Suprapubic skin (tissue), 4 donors: Measurements from ENCODE around the gene EML3. TPM values are rescaled to one million over a fixed set of nuclear protein-coding genes. Genes with fewer than 3 reads are reported as not detected.
A peak's percentile ranks its signal among the peaks of the same experiment; 100 is the strongest.
"Not testable (repeated sequence)": the region's sequence is repeated elsewhere in the genome, so short reads cannot be mapped to it uniquely, and the experiment has no call there.

Experiments
- DNase-seq, 2 donors: peaks; one replicate each; pipeline ENCODE4 v3.0.0-alpha.2; 2019; ENCODE audit warnings: low spot score in 2 of 2
- H3K27ac ChIP-seq: fragments of 200-600 bp; sonication (generic); one replicate; pipeline ENCODE4 v1.5.1; 2019
- H3K27me3 ChIP-seq: fragments of 200-600 bp; sonication (generic); one replicate; pipeline ENCODE4 v1.5.1; 2019
- H3K36me3 ChIP-seq: fragments of 200-600 bp; sonication (generic); one replicate; pipeline ENCODE4 v1.5.1; 2019
- H3K4me1 ChIP-seq: fragments of 200-600 bp; sonication (generic); one replicate; pipeline ENCODE4 v1.5.1; 2019
- H3K4me3 ChIP-seq: fragments of 200-600 bp; sonication (generic); one replicate; pipeline ENCODE4 v1.5.1; 2019; ENCODE audit warnings: mild to moderate bottlenecking
- H3K9me3 ChIP-seq: fragments of 200-600 bp; sonication (generic); one replicate; pipeline ENCODE4 v1.5.1; 2019
- EP300 ChIP-seq: sonication (generic); formaldehyde crosslinking; IDR thresholded peaks from one replicate; pipeline ENCODE4 v1.6.1; 2017; ENCODE audit warnings: antibody characterized with exemption
- POLR2A ChIP-seq, 2 donors: fragments of 450-650 bp; IDR thresholded peaks; one replicate each; pipeline ENCODE4 v1.6.1; 2017; ENCODE audit warnings: antibody characterized with exemption in 2 of 2, mild to moderate bottlenecking in 2 of 2, moderate library complexity in 2 of 2
- POLR2AphosphoS5 ChIP-seq, 3 donors: sonication (generic); formaldehyde crosslinking; IDR thresholded peaks; one replicate each; pipeline ENCODE4 v1.6.1; 2017; ENCODE audit warnings: antibody characterized with exemption in 3 of 3
- WGBS: methylation state at CpG from one replicate; pipeline ENCODE4 v1.1.5; 2018; 5-methylcytosine and 5-hydroxymethylcytosine counted together
- total RNA-seq, 4 donors: library from RNA; depleted of rRNA; stranded (reverse); fragments of >200 nt; gene quantifications; one replicate each; pipeline ENCODE4 v1.1.0, GENCODE V29; 2016
- TF ChIP-seq, protein P1 (sequence below), 2 donors: fragments of 200-600 bp in 1 of 2; fragments of 450-650 bp in 1 of 2; sonication (generic) in 1 of 2; IDR thresholded peaks; one replicate each; pipeline ENCODE4 v1.5.1; 2016 to 2019; ENCODE audit warnings: antibody characterized with exemption in 2 of 2, mild to moderate bottlenecking in 1 of 2, moderate library complexity in 1 of 2

EML3 gene
- total RNA-seq, 4 donors from 2014 or later = 43.1 to 74.8 (median 55.8) TPM

DNA sequence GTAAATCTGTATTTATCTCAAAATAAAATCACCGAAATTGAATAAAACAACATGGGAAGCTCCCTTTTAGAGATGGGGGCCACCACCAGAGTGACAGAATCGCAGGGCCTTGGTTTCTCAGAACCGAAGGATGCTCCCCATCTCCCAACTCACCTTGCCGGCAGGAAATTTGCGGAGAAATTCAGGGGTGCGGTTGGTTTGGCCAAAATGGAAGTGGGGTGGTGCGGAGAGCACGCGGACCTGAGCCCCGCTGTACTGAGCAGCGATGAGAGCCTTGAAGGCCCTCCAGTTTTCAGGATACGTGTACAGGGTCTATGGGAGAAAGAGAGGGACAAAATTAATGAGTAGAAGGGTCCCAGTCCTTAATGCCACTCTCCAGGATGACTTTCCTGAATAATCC is 40.1 kb downstream of the EML3 start:
- no peaks in the 10 kb centered on the region for H3K9me3 ChIP-seq
- 79% methylated on average over 12 of the region's 12 CpGs for WGBS
- H3K4me3 ChIP-seq = peak overlapping the region; percentile 92
- H3K27me3 ChIP-seq = no peaks in the 10 kb centered on the region
- DNase-seq = peak in 1 of 2 donors; percentile 54
- TF ChIP-seq EP300 = no peak
- TF ChIP-seq POLR2A (IDR thresholded peaks at IDR 0.05) = no peak
- TF ChIP-seq POLR2AphosphoS5 (IDR thresholded peaks at IDR 0.05) = no peak
- TF ChIP-seq, protein P1, sequence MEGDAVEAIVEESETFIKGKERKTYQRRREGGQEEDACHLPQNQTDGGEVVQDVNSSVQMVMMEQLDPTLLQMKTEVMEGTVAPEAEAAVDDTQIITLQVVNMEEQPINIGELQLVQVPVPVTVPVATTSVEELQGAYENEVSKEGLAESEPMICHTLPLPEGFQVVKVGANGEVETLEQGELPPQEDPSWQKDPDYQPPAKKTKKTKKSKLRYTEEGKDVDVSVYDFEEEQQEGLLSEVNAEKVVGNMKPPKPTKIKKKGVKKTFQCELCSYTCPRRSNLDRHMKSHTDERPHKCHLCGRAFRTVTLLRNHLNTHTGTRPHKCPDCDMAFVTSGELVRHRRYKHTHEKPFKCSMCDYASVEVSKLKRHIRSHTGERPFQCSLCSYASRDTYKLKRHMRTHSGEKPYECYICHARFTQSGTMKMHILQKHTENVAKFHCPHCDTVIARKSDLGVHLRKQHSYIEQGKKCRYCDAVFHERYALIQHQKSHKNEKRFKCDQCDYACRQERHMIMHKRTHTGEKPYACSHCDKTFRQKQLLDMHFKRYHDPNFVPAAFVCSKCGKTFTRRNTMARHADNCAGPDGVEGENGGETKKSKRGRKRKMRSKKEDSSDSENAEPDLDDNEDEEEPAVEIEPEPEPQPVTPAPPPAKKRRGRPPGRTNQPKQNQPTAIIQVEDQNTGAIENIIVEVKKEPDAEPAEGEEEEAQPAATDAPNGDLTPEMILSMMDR (IDR thresholded peaks at IDR 0.05) = no peak
- peaks cover 53% of the 10 kb centered on the region for H3K36me3 ChIP-seq
- H3K4me1 ChIP-seq = peaks cover 51% of the 10 kb centered on the region
- H3K27ac ChIP-seq = peak overlapping the region; percentile 69

DNA sequence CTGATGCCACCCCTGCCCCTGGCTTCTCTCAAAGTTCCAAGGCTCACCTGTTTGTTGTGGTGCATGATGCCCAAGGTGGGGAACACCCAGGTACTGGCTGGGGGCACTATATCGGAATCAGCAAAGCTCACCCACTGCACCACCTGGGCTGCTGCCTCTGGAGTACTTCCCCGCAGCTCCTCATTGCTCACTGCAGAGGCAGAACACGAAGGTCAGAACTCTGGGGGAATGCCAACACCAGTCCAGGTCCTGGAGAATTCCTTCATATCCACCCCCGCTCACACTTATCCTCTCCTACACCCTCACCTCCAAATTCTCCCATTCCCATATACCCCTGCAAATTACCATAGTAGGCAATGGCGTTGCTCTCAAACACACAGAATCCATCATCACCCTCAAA is 41.1 kb downstream of the EML3 start:
- H3K9me3 ChIP-seq, H3K27ac ChIP-seq, H3K4me3 ChIP-seq, H3K27me3 ChIP-seq: not testable (repeated sequence)
- H3K4me1 ChIP-seq = peaks cover 46% of the 10 kb centered on the region
- WGBS = 96% methylated on average over 5 of the region's 5 CpGs
- peak in 1 of 2 donors; percentile 16 for DNase-seq
- peaks cover 56% of the 10 kb centered on the region for H3K36me3 ChIP-seq

DNA sequence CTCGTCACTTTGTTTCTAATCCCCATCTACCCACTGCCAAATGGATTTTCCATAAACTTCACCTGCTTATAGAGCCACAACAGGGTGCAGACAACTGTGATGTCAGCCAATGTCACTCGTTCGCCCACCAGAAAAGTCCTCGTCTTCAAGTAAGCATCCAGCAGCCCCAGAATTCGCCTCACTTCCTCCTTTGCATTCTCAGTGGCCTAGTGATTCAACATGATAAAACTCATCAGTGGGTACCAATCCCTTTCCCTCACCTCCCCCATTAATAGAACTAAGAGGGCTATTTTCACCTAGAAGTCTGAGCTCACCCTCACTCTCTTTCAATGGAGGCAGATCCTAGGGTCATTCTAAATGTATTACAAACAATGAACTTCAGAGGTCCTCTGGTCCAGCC is 41.7 kb downstream of the EML3 start:
- H3K4me1 ChIP-seq = peaks cover 41% of the 10 kb centered on the region
- H3K4me3 ChIP-seq, H3K27ac ChIP-seq, DNase-seq, H3K9me3 ChIP-seq, H3K27me3 ChIP-seq: not testable (repeated sequence)
- peaks cover 58% of the 10 kb centered on the region for H3K36me3 ChIP-seq
- WGBS = 90% methylated on average over 5 of the region's 5 CpGs

DNA sequence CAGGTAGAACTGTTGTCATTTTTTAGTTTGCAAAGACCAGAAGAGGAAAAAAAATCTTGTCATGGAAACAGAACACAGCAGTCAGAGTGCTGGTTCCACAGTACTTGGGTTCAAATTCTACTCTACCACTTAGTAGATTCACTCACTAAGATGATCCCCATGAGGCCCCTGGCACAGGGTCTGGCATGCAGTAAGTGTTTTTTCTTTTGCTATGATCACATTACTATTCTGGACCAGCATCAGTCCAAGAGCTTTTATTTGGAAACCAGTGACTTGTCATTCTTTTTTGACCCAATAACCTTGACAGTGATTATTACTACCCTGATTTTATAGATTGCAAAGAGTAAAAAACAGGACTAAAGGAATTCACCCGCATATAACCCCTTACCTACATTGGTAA is 43.0 kb downstream of the EML3 start:
- Histone ChIP-seq H3K27ac (no peak overlapping the region), H3K4me1 (peaks cover 28% of the 10 kb centered on the region), H3K9me3 (no peaks in the 10 kb centered on the region), H3K36me3 (peaks cover 69% of the 10 kb centered on the region), H3K4me3 (no peak overlapping the region), H3K27me3 (no peaks in the 10 kb centered on the region)
- DNase-seq = no peak
- 61% methylated on average over 1 of the region's 1 CpG for WGBS
- no peak for TF ChIP-seq POLR2A (IDR thresholded peaks at IDR 0.05)
- TF ChIP-seq, protein P1 (IDR thresholded peaks at IDR 0.05) = no peak
- TF ChIP-seq EP300 = no peak
- no peak for TF ChIP-seq POLR2AphosphoS5 (IDR thresholded peaks at IDR 0.05)

DNA sequence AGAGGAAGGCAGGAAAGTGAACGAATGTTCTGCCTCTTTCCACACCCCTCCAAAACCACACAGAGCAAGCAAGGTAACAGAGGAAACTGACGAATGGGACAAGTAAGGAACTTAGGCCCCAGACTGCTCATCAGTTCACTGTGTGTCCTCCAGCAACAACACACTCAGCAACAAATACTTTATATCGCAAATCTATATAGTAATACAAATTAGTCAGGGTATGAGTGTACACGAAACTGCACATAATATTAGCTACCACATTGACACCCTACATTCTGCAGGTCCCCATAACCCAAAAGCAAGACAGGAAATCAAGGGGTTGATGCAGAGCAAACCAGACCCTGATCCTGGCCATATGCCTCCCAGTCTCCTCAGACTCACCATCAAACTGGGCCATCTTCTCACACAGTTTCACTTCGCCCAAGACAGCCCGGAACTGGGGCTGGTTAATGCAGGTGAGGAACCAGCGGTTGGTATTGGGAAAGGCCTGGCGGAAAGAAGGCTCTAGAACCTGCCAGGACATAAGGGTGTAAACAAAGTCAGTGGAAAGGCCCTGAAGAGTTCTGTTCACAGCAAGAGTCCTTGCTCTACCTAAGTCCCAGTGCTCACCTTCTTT is 45.4 kb downstream of the EML3 start:
- Histone ChIP-seq H3K4me3 (no peak overlapping the region), H3K27ac (no peak overlapping the region), H3K9me3 (no peaks in the 10 kb centered on the region), H3K4me1 (peaks cover 22% of the 10 kb centered on the region), H3K27me3 (no peaks in the 10 kb centered on the region), H3K36me3 (peaks cover 92% of the 10 kb centered on the region)
- 85% methylated on average over 8 of the region's 8 CpGs for WGBS
- no peak for DNase-seq
- TF ChIP-seq POLR2AphosphoS5 (IDR thresholded peaks at IDR 0.05) (no peak), POLR2A (IDR thresholded peaks at IDR 0.05) (no peak), EP300 (no peak)
- TF ChIP-seq, protein P1 (IDR thresholded peaks at IDR 0.05) = no peak

DNA sequence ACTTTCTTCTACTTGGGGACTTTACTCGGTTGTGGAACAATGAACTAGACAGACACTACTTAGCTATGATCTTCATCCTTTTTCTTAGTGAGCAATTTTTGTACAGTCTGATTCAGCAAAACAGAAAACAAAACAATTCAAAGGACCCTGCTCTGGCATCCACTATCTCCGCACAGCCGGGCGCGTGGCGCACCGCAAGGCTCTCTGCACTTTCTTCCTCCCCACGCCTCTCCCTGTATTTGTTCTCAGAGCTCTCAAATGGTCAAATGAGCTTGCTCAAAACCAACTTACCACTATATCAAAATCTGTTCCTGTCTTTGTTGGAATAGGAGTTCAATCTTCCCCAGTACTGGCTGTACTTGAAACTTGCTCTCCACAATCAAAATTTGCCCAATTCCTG is 46.3 kb downstream of the EML3 start:
- Histone ChIP-seq H3K4me1 (peaks cover 18% of the 10 kb centered on the region), H3K27me3 (no peaks in the 10 kb centered on the region), H3K9me3 (no peaks in the 10 kb centered on the region), H3K27ac (no peak overlapping the region), H3K36me3 (peaks cover 88% of the 10 kb centered on the region), H3K4me3 (no peak overlapping the region)
- TF ChIP-seq, protein P1 (IDR thresholded peaks at IDR 0.05) = no peak
- no peak for TF ChIP-seq EP300
- TF ChIP-seq POLR2AphosphoS5 (IDR thresholded peaks at IDR 0.05) = no peak
- TF ChIP-seq POLR2A (IDR thresholded peaks at IDR 0.05) = no peak
- WGBS = 94% methylated on average over 8 of the region's 8 CpGs
- no peak for DNase-seq
